ENCODE data around the gene POU4F1. TPM values are rescaled to one million over a fixed set of nuclear protein-coding genes. Genes with fewer than 3 reads are reported as not detected.
A peak's percentile ranks its signal among the peaks of the same experiment; 100 is the strongest.

POU4F1 gene
- total and polyA plus RNA-seq, 2 of the 13 experiments (the other 11 are each of a cell fraction or from before 2014, with no cell fraction given): 1.0 to 1.1 TPM

- TF ChIP-seq ZNF770 (CRISPR knock-in tag; IDR thresholded peaks at IDR 0.05) (no peak), KDM4B (CRISPR knock-in tag; IDR thresholded peaks at IDR 0.05) (no peak), MTF1 (CRISPR knock-in tag; IDR thresholded peaks at IDR 0.05) (no peak), LCORL (IDR thresholded peaks at IDR 0.05) (no peak), LCORL (CRISPR knock-in tag; IDR thresholded peaks at IDR 0.05) (no peak), WIZ (CRISPR knock-in tag; IDR thresholded peaks at IDR 0.05) (peak; percentile 88; the same call in 1 of the 2 replicates), MYPOP (CRISPR knock-in tag; IDR thresholded peaks at IDR 0.05) (no peak), PRDM4 (CRISPR knock-in tag; IDR thresholded peaks at IDR 0.05; ENCODE audit: borderline replicate concordance) (no peak), ZKSCAN1 (IDR thresholded peaks at IDR 0.05; ENCODE audit: low read length) (no peak), SIX1 (CRISPR knock-in tag; IDR thresholded peaks at IDR 0.05; ENCODE audit: borderline replicate concordance) (no peak), TSC22D2 (CRISPR knock-in tag; IDR thresholded peaks at IDR 0.05; ENCODE audit: borderline replicate concordance) (peak; percentile 77), ZNF501 (CRISPR knock-in tag; IDR thresholded peaks at IDR 0.05) (no peak), SMARCE1 (IDR thresholded peaks at IDR 0.05; ENCODE audit: borderline replicate concordance) (no peak), THAP11 (CRISPR knock-in tag; IDR thresholded peaks at IDR 0.05) (no peak), ZBTB37 (CRISPR knock-in tag; IDR thresholded peaks at IDR 0.05) (no peak), PAX8 (CRISPR knock-in tag; IDR thresholded peaks at IDR 0.05; ENCODE audit: borderline replicate concordance) (no peak), ZNF577 (CRISPR knock-in tag; IDR thresholded peaks at IDR 0.05; ENCODE audit: borderline replicate concordance, low read depth) (no peak), ZNF180 (CRISPR knock-in tag; IDR thresholded peaks at IDR 0.05; ENCODE audit: borderline replicate concordance, low read depth) (no peak), ZNF772 (CRISPR knock-in tag; IDR thresholded peaks at IDR 0.05) (no peak), ATF7-NPFF (CRISPR knock-in tag; IDR thresholded peaks at IDR 0.05; ENCODE audit: low read depth) (no peak), DNMT1 (CRISPR knock-in tag; IDR thresholded peaks at IDR 0.05) (no peak), SETDB1 (CRISPR knock-in tag; IDR thresholded peaks at IDR 0.05; ENCODE audit: borderline replicate concordance) (no peak), ZGPAT (CRISPR knock-in tag; IDR thresholded peaks at IDR 0.05) (no peak), HES4 (CRISPR knock-in tag; IDR thresholded peaks at IDR 0.05; ENCODE audit: borderline replicate concordance) (no peak)
These were observed 14.1 kb downstream of the POU4F1 start (continued) for GRCh38 chr13:78589206-78589605.
